H1 (cell line): ENCODE measurements around the gene PSG5. TPM values are rescaled to one million over a fixed set of nuclear protein-coding genes. Genes with fewer than 3 reads are reported as not detected.
"Not testable (repeated sequence)": the region's sequence is repeated elsewhere in the genome, so short reads cannot be mapped to it uniquely, and the experiment has no call there.

Source experiments
- CTCF ChIA-PET: fragments of 300-600 bp; sonication (Branson Sonifier 250); formaldehyde crosslinking; loops from one replicate; lab custom pipeline; 2021; ENCODE audit not compliant: partially characterized antibody; lab: Charles Lee
- POLR2A ChIA-PET: fragments of 300-600 bp; sonication (Branson Sonifier 250); formaldehyde crosslinking; loops from one replicate; lab custom pipeline; 2021; ENCODE audit warnings: inconsistent platforms; ENCODE audit not compliant: partially characterized antibody; lab: Charles Lee
- DNase-seq, 2 experiments: peaks; one replicate each; pipeline versions ENCODE4 v3.0.0 to v3.0.0-alpha.2; 2010 to 2022; ENCODE audit warnings: low spot score in 2 of 2, low read depth in 1 of 2, mixed read lengths in 1 of 2
- FAIRE-seq: peaks from 2 replicates; lab custom pipeline; 2011; peaks lifted over from hg19 to GRCh38; lab: Jason Lieb, UNC
- H2AFZ ChIP-seq: 2 replicates; pipeline ENCODE4 v1.8.1; 2012; ENCODE audit warnings: low read length, inconsistent platforms
- H2AK5ac ChIP-seq: 2 replicates; pipeline ENCODE4 v1.6.1; 2013; ENCODE audit warnings: low read depth, low read length
- H2BK120ac ChIP-seq: replicated peaks from 2 replicates; pipeline ENCODE3; 2013; ENCODE audit warnings: low read depth, low read length, inconsistent platforms
- H2BK12ac ChIP-seq: 2 replicates; pipeline ENCODE4 v1.6.1; 2013; ENCODE audit warnings: low read depth, low read length
- H2BK15ac ChIP-seq: 2 replicates; pipeline ENCODE4 v1.6.1; 2013; ENCODE audit warnings: low read length
- H2BK20ac ChIP-seq: 2 replicates; pipeline ENCODE4 v1.6.1; 2013; ENCODE audit warnings: low read length
- H2BK5ac ChIP-seq: 2 replicates; pipeline ENCODE4 v1.6.1; 2013; ENCODE audit warnings: low read depth, low read length
- H3K14ac ChIP-seq: 2 replicates; pipeline ENCODE4 v1.6.1; 2013; ENCODE audit warnings: inconsistent platforms; ENCODE audit not compliant: insufficient read length
- H3K18ac ChIP-seq: 2 replicates; pipeline ENCODE4 v1.6.1; 2013; ENCODE audit warnings: low read length; ENCODE audit errors: extremely low read depth
- H3K23ac ChIP-seq: 2 replicates; pipeline ENCODE4 v1.6.1; 2013; ENCODE audit warnings: inconsistent platforms; ENCODE audit not compliant: insufficient read length
- H3K23me2 ChIP-seq: 2 replicates; pipeline ENCODE4 v1.6.1; 2013; ENCODE audit warnings: low read depth, low read length
- H3K27ac ChIP-seq: 2 replicates; pipeline ENCODE4 v1.6.1; 2011; ENCODE audit warnings: low read depth, low read length, inconsistent platforms
- H3K27me3 ChIP-seq, 4 experiments: replicated peaks in 1 of 4; 1 replicate in 1 of 4; 2 replicates in 3 of 4; pipeline versions ENCODE4 v1.6.1 to v1.8.1; 2011 to 2013; ENCODE audit warnings: low read length in 3 of 4, mild to moderate bottlenecking in 3 of 4, inconsistent platforms in 2 of 4, mixed read lengths in 2 of 4, moderate library complexity in 1 of 4; ENCODE audit not compliant: control insufficient read depth in 3 of 4, insufficient read depth in 3 of 4; ENCODE audit errors: extremely low read depth in 1 of 4
- H3K36me3 ChIP-seq, 4 experiments: 2 replicates each; pipeline versions ENCODE4 v1.6.1 to v1.8.1; 2011 to 2013; ENCODE audit warnings: mild to moderate bottlenecking in 4 of 4, low read length in 3 of 4, moderate library complexity in 2 of 4, control low read depth in 1 of 4, inconsistent platforms in 1 of 4; ENCODE audit not compliant: insufficient read depth in 4 of 4, control insufficient read depth in 2 of 4
- H3K4ac ChIP-seq: replicated peaks from 2 replicates; pipeline ENCODE3; 2013; ENCODE audit warnings: low read length, low read depth, mixed read lengths, inconsistent platforms; ENCODE audit not compliant: insufficient read length
- H3K4me1 ChIP-seq, 4 experiments: replicated peaks in 1 of 4; 1 replicate in 1 of 4; 2 replicates in 3 of 4; pipeline versions ENCODE4 v1.6.1 to v1.8.1; 2011 to 2013; ENCODE audit warnings: low read length in 3 of 4, inconsistent platforms in 2 of 4, mixed read lengths in 1 of 4; ENCODE audit not compliant: insufficient read depth in 4 of 4, control insufficient read depth in 3 of 4
- H3K4me2 ChIP-seq, 2 experiments: 2 replicates each; pipeline versions ENCODE4 v1.6.1 to v1.8.1; 2011 to 2013; ENCODE audit warnings: low read depth in 2 of 2, low read length in 2 of 2, control low read depth in 1 of 2, inconsistent platforms in 1 of 2, mild to moderate bottlenecking in 1 of 2; ENCODE audit not compliant: insufficient read depth in 1 of 2
- H3K4me3 ChIP-seq, 4 experiments: fragments of 200-600, 300-600 bp in 1 of 4; sonication (generic), shearing (Covaris generic), sonication (Bioruptor Twin) in 1 of 4; 2 replicates each; pipeline versions ENCODE4 v1.5.1 to v1.8.1; 2011 to 2016; ENCODE audit warnings: low read length in 4 of 4, low read depth in 3 of 4, control low read depth in 2 of 4, inconsistent platforms in 2 of 4, mild to moderate bottlenecking in 2 of 4, mixed read lengths in 1 of 4, moderate library complexity in 1 of 4; ENCODE audit not compliant: insufficient read depth in 2 of 4; ENCODE audit errors: extremely low read depth in 1 of 4
- H3K56ac ChIP-seq: replicated peaks from 2 replicates; pipeline ENCODE3; 2013; ENCODE audit warnings: low read depth, mild to moderate bottlenecking, mixed read lengths, low read length, inconsistent platforms; ENCODE audit not compliant: insufficient read length
- H3K79me1 ChIP-seq: 2 replicates; pipeline ENCODE4 v1.6.1; 2013; ENCODE audit warnings: low read depth, low read length, control low read depth
- H3K79me2 ChIP-seq, 2 experiments: 2 replicates each; pipeline versions ENCODE4 v1.6.1 to v1.8.1; 2012 to 2013; ENCODE audit warnings: low read length in 2 of 2, mild to moderate bottlenecking in 2 of 2, inconsistent platforms in 1 of 2; ENCODE audit not compliant: insufficient read depth in 2 of 2, control insufficient read depth in 1 of 2
- H3K9ac ChIP-seq, 4 experiments: replicated peaks in 1 of 4; 1 replicate in 1 of 4; 2 replicates in 3 of 4; pipeline versions ENCODE4 v1.6.1 to v1.8.1; 2011 to 2013; ENCODE audit warnings: low read depth in 3 of 4, low read length in 3 of 4, control low read depth in 2 of 4, mild to moderate bottlenecking in 2 of 4, moderate library complexity in 2 of 4, inconsistent platforms in 1 of 4; ENCODE audit errors: extremely low read depth in 1 of 4
- H3K9me3 ChIP-seq, 2 experiments: 2 replicates each; pipeline versions ENCODE4 v1.6.1 to v1.8.1; 2012 to 2013; ENCODE audit warnings: mild to moderate bottlenecking in 2 of 2, moderate library complexity in 2 of 2, control low read depth in 1 of 2, inconsistent platforms in 1 of 2, low read depth in 1 of 2, low read length in 1 of 2, mixed read lengths in 1 of 2; ENCODE audit not compliant: insufficient read depth in 2 of 2
- H4K20me1 ChIP-seq, 2 experiments: replicated peaks in 1 of 2; 2 replicates each; pipeline versions ENCODE3 to v1.8.1; 2011 to 2013; ENCODE audit warnings: inconsistent platforms in 2 of 2, low read length in 2 of 2, mild to moderate bottlenecking in 1 of 2; ENCODE audit not compliant: insufficient read depth in 2 of 2, control insufficient read depth in 1 of 2
- H4K5ac ChIP-seq: 2 replicates; pipeline ENCODE4 v1.6.1; 2013; ENCODE audit warnings: low read length, low read depth, mixed read lengths, inconsistent platforms; ENCODE audit not compliant: insufficient read length
- H4K8ac ChIP-seq: 2 replicates; pipeline ENCODE4 v1.8.0; 2013; ENCODE audit warnings: mild to moderate bottlenecking, moderate library complexity, low read length, inconsistent platforms; ENCODE audit not compliant: insufficient read depth; ENCODE audit errors: extremely low read depth
- H4K91ac ChIP-seq: replicated peaks from 2 replicates; pipeline ENCODE3; 2013; ENCODE audit warnings: low read length, mixed read lengths, inconsistent platforms; ENCODE audit not compliant: insufficient read length
- WGBS, 2 experiments: shearing (Covaris generic) in 1 of 2; methylation state at CpG; one replicate each; pipeline versions ENCODE4 v1.1.6 to v1.1.7; 2013 to 2015; ENCODE audit warnings: low lambda C conversion rate in 2 of 2, mixed read lengths in 2 of 2, inconsistent platforms in 1 of 2, low coverage in 1 of 2, missing lambda C conversion rate in 1 of 2; ENCODE audit not compliant: insufficient replicate concordance in 2 of 2, insufficient coverage in 1 of 2, insufficient read length in 1 of 2; ENCODE audit errors: extremely low coverage in 1 of 2, missing lambda C conversion rate in 1 of 2; 5-methylcytosine and 5-hydroxymethylcytosine counted together
- long read RNA-seq, 2 experiments: library from RNA in 1 of 2; library from capped mRNA in 1 of 2; stranded (forward); transcript quantifications; one replicate each; pipeline ENCODE4 v2.0.0, GENCODE V29; 2021; ENCODE audit warnings: inconsistent platforms in 1 of 2
- polyA minus RNA-seq, 3 experiments: library from RNA; depleted of rRNA, polyadenylated mRNA; stranded (reverse); fragments of >200 nt; gene quantifications; 1 replicate in 2 of 3; 2 replicates in 1 of 3; pipeline ENCODE4 v1.2.3, GENCODE V29; 2011
- polyA plus RNA-seq, 7 experiments: library from polyadenylated mRNA; depleted of rRNA in 3 of 7; stranded (reverse) in 5 of 7; unstranded in 2 of 7; fragments of >200 nt in 5 of 7; fragments of 200-250 nt in 2 of 7; gene quantifications; 1 replicate in 5 of 7; 2 replicates in 1 of 7; 4 replicates in 1 of 7; pipeline versions ENCODE4 v1.2.1 to v1.2.3, GENCODE V29; 2011 to 2013; ENCODE audit warnings: missing spikeins in 2 of 7, mixed read lengths in 2 of 7
- total RNA-seq: library from RNA; stranded (reverse); fragmentation: NEBNext Ultra II Directional; extraction: Animal tissue kit (Norgen Biotek cat#: 25700); gene quantifications from 2 replicates; pipeline ENCODE4 v1.2.1, GENCODE V29; 2021

Gene PSG5
- total RNA-seq (not detected in 2 replicates), polyA plus RNA-seq (2011; rRNA removed) (not detected in 2 replicates), polyA minus RNA-seq (2011; rRNA and poly(A)+ RNA removed) (not detected in 2 replicates)
- polyA plus RNA-seq (2011; cell fraction: cytosol; rRNA removed): not detected
- polyA plus RNA-seq (2011; cell fraction: nucleus; rRNA removed): not detected
- not detected in 4 replicates for polyA plus RNA-seq (2012, experiment 1 of 2)
- polyA plus RNA-seq (2012, experiment 2 of 2): not detected
- polyA plus RNA-seq (2013, experiment 1 of 2): not detected
- not detected for polyA plus RNA-seq (2013, experiment 2 of 2)
- not detected for polyA minus RNA-seq (2011; cell fraction: cytosol; rRNA and poly(A)+ RNA removed)
- polyA minus RNA-seq (2011; cell fraction: nucleus; rRNA and poly(A)+ RNA removed): not detected
- long read RNA-seq, experiment 1: 0 reads
- long read RNA-seq, experiment 2: 0 reads

GRCh38 chr19:43186311-43186935, at the start of gene PSG5:
Gene PSG5 (minus strand): TSS chr19:43186536. CDS start chr19:43186405, 131 bp downstream.
- H3K4me1 ChIP-seq, H2BK20ac ChIP-seq, H2BK15ac ChIP-seq, H3K9ac ChIP-seq, H3K4ac ChIP-seq, H3K79me1 ChIP-seq, H3K36me3 ChIP-seq, H3K79me2 ChIP-seq, H3K56ac ChIP-seq, H3K4me2 ChIP-seq, H3K27me3 ChIP-seq, H4K20me1 ChIP-seq, H2BK12ac ChIP-seq, H2AK5ac ChIP-seq, CTCF ChIA-PET, H3K23ac ChIP-seq, H4K91ac ChIP-seq, H3K23me2 ChIP-seq, H4K8ac ChIP-seq, H2BK120ac ChIP-seq, H3K27ac ChIP-seq, H2BK5ac ChIP-seq, H3K4me3 ChIP-seq, H3K14ac ChIP-seq, H2AFZ ChIP-seq, H3K18ac ChIP-seq, H4K5ac ChIP-seq, DNase-seq, FAIRE-seq, POLR2A ChIA-PET: not testable (repeated sequence)
- H3K9me3 ChIP-seq: peaks cover 15 to 67% of the 10 kb centered on the region in 2 experiments
- 78% methylated on average over 7 of the region's 7 CpGs; no CpG with 5 or more reads in 1 of the 2 experiments for WGBS, 2 experiments
